GM12891 (cell line): ENCODE results near the gene DAB1.

ENCODE experiments used
- DNase-seq: peaks from one replicate; pipeline ENCODE4 v3.0.0; 2011; ENCODE audit warnings: low spot score; ENCODE audit not compliant: insufficient read length
- FAIRE-seq: peaks from 2 replicates; lab custom pipeline; 2011; peaks lifted over from hg19 to GRCh38; lab: Jason Lieb, UNC
- PAX5 ChIP-seq: IDR thresholded peaks from 2 replicates; pipeline ENCODE4 v1.6.1; 2011; ENCODE audit warnings: low read length, moderate library complexity, mild to moderate bottlenecking; ENCODE audit not compliant: insufficient read depth, severe bottlenecking
- POLR2A ChIP-seq: IDR thresholded peaks from 2 replicates; pipeline ENCODE4 v1.6.1; 2011; ENCODE audit warnings: low read depth, low read length, control low read depth
- POLR2AphosphoS5 ChIP-seq: IDR thresholded peaks from 2 replicates; pipeline ENCODE4 v1.6.1; 2011; ENCODE audit warnings: low read depth, low read length, control low read depth
- POU2F2 ChIP-seq: IDR thresholded peaks from 2 replicates; pipeline ENCODE4 v1.6.1; 2011; ENCODE audit warnings: low read depth, mild to moderate bottlenecking, control low read depth, low read length, moderate library complexity
- SPI1 ChIP-seq: IDR thresholded peaks from 2 replicates; pipeline ENCODE4 v1.6.1; 2011; ENCODE audit warnings: low read depth, low read length, control low read depth
- TAF1 ChIP-seq: IDR thresholded peaks from 2 replicates; pipeline ENCODE4 v1.6.1; 2011; ENCODE audit warnings: low read depth, low read length, control low read depth

Gene DAB1

GRCh38 chr1:56977910-56978309 is 445.9 kb downstream of the DAB1 start:
- no peak for DNase-seq
- no peak for FAIRE-seq

DNA sequence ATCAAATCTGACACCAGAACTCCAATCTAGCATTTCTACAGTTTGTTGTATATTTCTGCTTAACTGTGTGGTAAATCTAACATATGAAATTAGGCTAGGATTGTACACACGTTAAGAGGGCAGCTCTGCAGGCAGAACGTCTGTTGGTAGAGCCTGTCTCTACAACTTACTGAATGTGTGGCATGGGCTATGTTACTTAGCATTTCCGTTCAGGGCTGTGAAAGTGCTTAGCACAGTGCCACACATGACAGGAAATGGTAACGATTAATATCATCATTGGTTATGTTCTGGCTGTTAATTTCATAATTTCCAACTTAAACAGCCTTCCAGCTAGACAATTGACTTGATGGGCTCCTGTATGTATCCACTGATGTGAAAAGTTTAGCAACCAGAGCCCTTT is 448.4 kb downstream of the DAB1 start:
- no peak for DNase-seq
- FAIRE-seq = no peak
- TF ChIP-seq POLR2AphosphoS5 (no peak), POLR2A (no peak), SPI1 (no peak), POU2F2 (no peak), PAX5 (no peak), TAF1 (no peak)

More at GRCh38 chr1:56977910-56978309, 445.9 kb downstream of the DAB1 start:
- TF ChIP-seq POU2F2 (no peak), POLR2AphosphoS5 (no peak), POLR2A (no peak), TAF1 (no peak), SPI1 (no peak), PAX5 (no peak)

- no peak for FAIRE-seq
- no peak for TF ChIP-seq POLR2AphosphoS5
- TF ChIP-seq POLR2A = no peak
- no peak for TF ChIP-seq POU2F2
- no peak for TF ChIP-seq TAF1
- TF ChIP-seq PAX5 = no peak
- no peak for TF ChIP-seq SPI1
- no peak for DNase-seq
Measured at GRCh38 chr1:56973923-56974742, 449.7 kb downstream of the DAB1 start.

GRCh38 chr1:56972976-56973375 is 450.9 kb downstream of the DAB1 start:
- DNase-seq (no peak), FAIRE-seq (no peak)
- no peak for TF ChIP-seq POLR2A
- TF ChIP-seq PAX5 = no peak
- no peak for TF ChIP-seq POU2F2
- no peak for TF ChIP-seq POLR2AphosphoS5
- no peak for TF ChIP-seq SPI1

- FAIRE-seq = no peak
- no peak for TF ChIP-seq POLR2A
- TF ChIP-seq POU2F2 = no peak
- no peak for TF ChIP-seq SPI1
- no peak for TF ChIP-seq POLR2AphosphoS5
- TF ChIP-seq TAF1 = no peak
- TF ChIP-seq PAX5 = no peak
- DNase-seq = no peak
Measured at GRCh38 chr1:56970280-56970679, 453.6 kb downstream of the DAB1 start.

GRCh38 chr1:56968878-56969495 is 454.9 kb downstream of the DAB1 start:
- FAIRE-seq = no peak
- TF ChIP-seq POLR2AphosphoS5 (no peak), SPI1 (no peak), PAX5 (no peak), POU2F2 (no peak), POLR2A (no peak), TAF1 (no peak)

DNA sequence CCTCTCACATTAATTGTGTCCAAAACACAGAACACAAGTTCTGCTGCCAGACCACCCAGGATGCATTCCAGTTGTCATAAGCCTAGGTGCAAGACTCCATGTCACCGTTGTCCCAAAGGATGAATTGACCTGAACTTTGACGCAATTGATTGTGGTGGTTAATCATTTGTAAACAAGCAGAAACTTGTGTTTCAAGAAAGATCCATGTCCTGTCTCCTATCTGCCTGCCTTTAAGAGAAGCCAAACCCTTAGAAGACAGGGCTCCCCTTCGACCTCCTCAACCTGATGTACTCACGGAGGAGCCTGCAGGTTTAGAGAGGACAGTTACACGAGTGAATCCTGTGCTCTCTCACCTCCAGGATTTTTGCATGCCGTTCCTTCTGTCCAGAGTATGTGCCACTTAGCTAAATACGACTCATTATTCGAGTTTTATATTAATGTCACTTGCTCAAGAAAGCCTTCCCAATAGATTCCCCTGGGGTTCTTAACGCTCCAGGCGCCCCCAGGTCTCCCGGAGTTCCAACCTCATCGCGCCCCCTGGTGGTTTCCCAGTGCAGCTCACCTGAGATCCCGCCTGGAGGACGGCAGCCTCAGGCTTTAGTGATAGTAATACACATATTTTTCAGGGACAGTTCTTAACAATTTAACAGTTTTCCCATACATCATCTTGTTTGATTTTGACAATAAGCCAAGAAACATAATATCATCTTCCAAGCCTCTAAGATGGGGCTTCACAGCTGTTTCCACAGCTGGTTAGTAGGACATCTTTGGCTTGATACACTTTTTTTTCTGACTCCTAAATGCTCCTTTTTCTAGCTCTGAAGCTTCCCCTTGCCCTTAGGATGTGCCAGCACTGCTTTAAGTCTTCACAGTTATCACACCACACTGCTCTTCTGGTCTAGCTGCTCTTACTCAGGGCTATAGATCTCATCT is 455.7 kb downstream of the DAB1 start:
- DNase-seq (no peak), FAIRE-seq (no peak)
- TF ChIP-seq POLR2A = no peak
- TF ChIP-seq PAX5 = no peak
- no peak for TF ChIP-seq POLR2AphosphoS5

More at GRCh38 chr1:56968878-56969495, 454.9 kb downstream of the DAB1 start:
- no peak for DNase-seq

DNA sequence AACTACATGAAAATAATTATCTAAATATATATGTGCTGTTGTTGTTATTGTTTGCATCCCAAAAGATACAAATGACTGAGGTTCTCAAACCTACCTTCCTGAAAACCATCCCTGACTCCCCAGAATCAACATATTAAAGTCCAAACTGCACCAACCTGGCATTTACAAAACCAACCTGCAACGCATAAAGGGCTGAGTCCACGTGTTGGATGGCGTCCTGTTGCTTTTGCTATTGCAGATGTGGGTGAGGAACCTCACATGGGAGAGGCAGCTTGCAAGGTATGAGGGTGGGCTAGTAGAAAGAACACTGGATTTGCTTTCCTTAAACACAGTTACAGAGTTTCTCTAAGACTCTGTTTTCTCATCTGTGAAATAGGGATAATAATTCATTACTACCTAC is 456.5 kb downstream of the DAB1 start:
- DNase-seq = no peak
- FAIRE-seq = no peak
- TF ChIP-seq POLR2AphosphoS5 = no peak
- TF ChIP-seq POU2F2 = no peak
- TF ChIP-seq SPI1 = no peak
- TF ChIP-seq POLR2A = no peak
- TF ChIP-seq PAX5 = no peak
- no peak for TF ChIP-seq TAF1

DNA sequence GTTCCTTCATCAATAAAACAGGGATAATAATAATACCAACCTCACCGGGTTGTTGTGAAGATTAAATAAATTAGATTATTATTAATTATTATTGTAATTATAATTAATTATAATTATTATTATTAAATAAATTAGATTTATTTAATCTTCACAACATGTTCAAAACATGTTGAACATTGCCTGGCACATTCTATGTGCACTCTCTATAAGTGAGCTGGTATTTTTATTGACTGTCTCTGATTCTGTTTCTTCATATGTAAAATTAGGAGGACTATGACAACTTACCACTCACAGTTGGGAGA is 457.2 kb downstream of the DAB1 start:
- TF ChIP-seq TAF1 (no peak), POU2F2 (no peak), POLR2AphosphoS5 (no peak), PAX5 (no peak), POLR2A (no peak), SPI1 (no peak)
- no peak for DNase-seq
- FAIRE-seq = no peak
